ENCODE measurements around the gene TRPT1.

GRCh38 chr11:64244966-64245365, 19.0 kb upstream of the TRPT1 start:
- TF ChIP-seq GATA2 (IDR thresholded peaks at IDR 0.05; ENCODE audit: low read depth, low read length) (no peak), GATA3 (IDR thresholded peaks at IDR 0.05; ENCODE audit: low read depth, low read length) (no peak)

Data from SH-SY5Y (cell line).